DND-41 (cell line): ENCODE measurements around the gene PLEKHA6.

Experiments used
- ATAC-seq: fragments of 200-7000 bp; cut with Tn5 transposase; 3 replicates; pipeline ENCODE4 v1.9.1; 2021; ENCODE audit warnings: low read depth; ENCODE audit not compliant: insufficient read depth
- DNase-seq: peaks from one replicate; pipeline ENCODE4 v3.0.0-alpha.2; 2020
- H2AFZ ChIP-seq: 2 replicates; pipeline ENCODE4 v1.6.0; 2012; ENCODE audit warnings: low read depth, low read length
- H3K27ac ChIP-seq: 2 replicates; pipeline ENCODE4 v1.5.1; 2012; ENCODE audit warnings: low read length, inconsistent platforms
- H3K27me3 ChIP-seq: fragments of 200-600 bp; sonication (generic); 2 replicates; pipeline ENCODE4 v1.6.0; 2012; ENCODE audit warnings: low read length, mild to moderate bottlenecking, inconsistent platforms; ENCODE audit not compliant: insufficient read depth, poor library complexity
- H3K36me3 ChIP-seq: 2 replicates; pipeline ENCODE4 v1.5.1; 2012; ENCODE audit warnings: low read length, inconsistent platforms; ENCODE audit not compliant: insufficient read depth
- H3K4me1 ChIP-seq: 2 replicates; pipeline ENCODE4 v1.5.1; 2012; ENCODE audit warnings: mild to moderate bottlenecking, low read length; ENCODE audit not compliant: insufficient read depth
- H3K4me2 ChIP-seq: 2 replicates; pipeline ENCODE4 v1.6.0; 2012; ENCODE audit warnings: mild to moderate bottlenecking, moderate library complexity, low read length, inconsistent platforms; ENCODE audit not compliant: insufficient read depth
- H3K4me3 ChIP-seq, 2 experiments: fragments of 200-600 bp in 1 of 2; shearing (Covaris generic) in 1 of 2; 2 replicates each; pipeline ENCODE4 v1.5.1; 2012 to 2016; ENCODE audit warnings: inconsistent platforms in 2 of 2, low read length in 2 of 2, mild to moderate bottlenecking in 2 of 2, low read depth in 1 of 2, moderate library complexity in 1 of 2
- H3K79me2 ChIP-seq: 2 replicates; pipeline ENCODE4 v1.6.0; 2012; ENCODE audit warnings: low read length, inconsistent platforms; ENCODE audit not compliant: insufficient read depth
- H3K9ac ChIP-seq: 2 replicates; pipeline ENCODE4 v1.6.0; 2012; ENCODE audit warnings: low read depth, mild to moderate bottlenecking, inconsistent platforms, low read length, moderate library complexity
- H3K9me3 ChIP-seq: 2 replicates; pipeline ENCODE4 v1.5.1; 2012; ENCODE audit warnings: low read length, moderate library complexity, mild to moderate bottlenecking, inconsistent platforms; ENCODE audit not compliant: insufficient read depth, severe bottlenecking
- H4K20me1 ChIP-seq: 2 replicates; pipeline ENCODE4 v1.6.0; 2012; ENCODE audit warnings: low read length; ENCODE audit not compliant: insufficient read depth
- EZH2 ChIP-seq: IDR thresholded peaks from 3 replicates; pipeline ENCODE4 v1.6.1; 2012; ENCODE audit warnings: borderline replicate concordance, low read depth, mild to moderate bottlenecking, moderate library complexity, low read length, inconsistent platforms; ENCODE audit not compliant: severe bottlenecking
- TF ChIP-seq, protein P1 (sequence below): IDR thresholded peaks from 2 replicates; pipeline ENCODE4 v1.5.1; 2012; ENCODE audit warnings: borderline replicate concordance, low read length, moderate library complexity, mild to moderate bottlenecking; ENCODE audit not compliant: poor library complexity, severe bottlenecking; ENCODE audit errors: extremely low read depth

Gene PLEKHA6

DNA sequence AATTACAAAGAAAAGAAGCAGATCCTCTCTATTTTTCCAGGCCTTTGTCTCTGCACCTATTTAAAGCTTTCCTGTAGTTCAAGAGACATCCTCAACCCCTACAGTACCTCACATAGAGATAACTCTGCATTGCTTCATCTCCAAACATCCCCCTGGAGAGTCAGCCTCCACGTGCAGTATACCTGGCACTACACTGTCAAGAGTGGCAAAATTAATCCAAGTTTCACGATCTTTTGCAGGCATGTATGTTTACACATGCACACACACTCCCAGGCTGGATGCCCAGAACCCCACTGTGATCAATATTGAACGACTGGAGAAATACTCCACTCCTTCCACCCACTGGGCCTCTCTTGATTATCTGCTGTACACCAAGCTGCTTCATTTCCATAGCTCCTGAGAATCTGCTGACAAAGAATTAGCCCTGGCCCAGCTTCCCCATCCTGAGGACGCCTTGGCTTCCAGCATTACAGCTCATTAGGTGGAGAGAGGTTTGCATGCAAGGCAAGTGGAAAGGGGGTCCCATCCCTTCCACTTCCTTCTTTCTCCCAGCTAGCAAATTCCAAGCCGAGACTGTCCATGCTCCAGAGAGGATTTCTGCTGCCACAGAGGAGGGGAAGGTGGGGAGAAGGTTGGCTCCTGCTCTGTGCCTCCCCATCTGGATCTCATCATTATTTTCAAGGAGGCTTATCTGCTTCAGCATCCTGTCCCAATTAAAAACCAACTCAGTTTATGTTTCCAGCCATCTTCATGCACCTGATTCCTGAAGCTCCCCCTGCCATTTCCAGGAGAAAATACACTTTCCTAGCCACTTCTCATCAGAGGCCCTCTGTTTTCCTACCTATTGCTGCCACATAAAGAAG, 79.4 kb downstream of the PLEKHA6 start:
- no peak overlapping the region for H3K4me3 ChIP-seq
- H3K27ac ChIP-seq = no peak overlapping the region
- H3K79me2 ChIP-seq = no peaks in the 10 kb centered on the region
- no peak for ATAC-seq
- no peak overlapping the region for H2AFZ ChIP-seq
- H3K4me2 ChIP-seq = no peak overlapping the region
- peaks cover 35% of the 10 kb centered on the region for H3K27me3 ChIP-seq
- H4K20me1 ChIP-seq = no peaks in the 10 kb centered on the region
- no peaks in the 10 kb centered on the region for H3K36me3 ChIP-seq
- H3K9me3 ChIP-seq = no peaks in the 10 kb centered on the region
- DNase-seq = no peak
- H3K4me1 ChIP-seq = no peaks in the 10 kb centered on the region
- no peak for TF ChIP-seq EZH2
- TF ChIP-seq, protein P1, sequence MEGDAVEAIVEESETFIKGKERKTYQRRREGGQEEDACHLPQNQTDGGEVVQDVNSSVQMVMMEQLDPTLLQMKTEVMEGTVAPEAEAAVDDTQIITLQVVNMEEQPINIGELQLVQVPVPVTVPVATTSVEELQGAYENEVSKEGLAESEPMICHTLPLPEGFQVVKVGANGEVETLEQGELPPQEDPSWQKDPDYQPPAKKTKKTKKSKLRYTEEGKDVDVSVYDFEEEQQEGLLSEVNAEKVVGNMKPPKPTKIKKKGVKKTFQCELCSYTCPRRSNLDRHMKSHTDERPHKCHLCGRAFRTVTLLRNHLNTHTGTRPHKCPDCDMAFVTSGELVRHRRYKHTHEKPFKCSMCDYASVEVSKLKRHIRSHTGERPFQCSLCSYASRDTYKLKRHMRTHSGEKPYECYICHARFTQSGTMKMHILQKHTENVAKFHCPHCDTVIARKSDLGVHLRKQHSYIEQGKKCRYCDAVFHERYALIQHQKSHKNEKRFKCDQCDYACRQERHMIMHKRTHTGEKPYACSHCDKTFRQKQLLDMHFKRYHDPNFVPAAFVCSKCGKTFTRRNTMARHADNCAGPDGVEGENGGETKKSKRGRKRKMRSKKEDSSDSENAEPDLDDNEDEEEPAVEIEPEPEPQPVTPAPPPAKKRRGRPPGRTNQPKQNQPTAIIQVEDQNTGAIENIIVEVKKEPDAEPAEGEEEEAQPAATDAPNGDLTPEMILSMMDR = no peak
- no peak overlapping the region for H3K9ac ChIP-seq

DNA sequence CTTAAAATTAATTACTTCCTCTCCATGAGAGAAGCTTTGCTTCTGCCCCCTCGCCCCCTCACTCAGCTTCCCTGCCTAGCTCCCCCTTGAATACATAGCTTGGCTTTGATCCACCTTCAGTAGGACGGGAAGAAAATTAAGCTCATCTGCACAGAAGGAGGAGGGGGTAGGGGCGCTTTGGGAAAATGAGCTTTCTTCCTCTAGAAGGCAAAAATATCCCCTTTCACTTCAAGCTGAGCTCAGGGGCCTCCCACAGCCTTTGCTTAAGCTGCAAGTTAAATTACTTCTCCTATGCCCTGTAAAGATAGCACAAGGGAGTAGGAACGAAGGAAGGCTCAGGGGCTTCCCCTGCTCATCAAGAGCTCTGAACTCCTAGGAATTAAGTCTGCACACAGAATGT, 80.8 kb downstream of the PLEKHA6 start:
- H4K20me1 ChIP-seq = no peaks in the 10 kb centered on the region
- TF ChIP-seq EZH2 = no peak
- TF ChIP-seq, protein P1 = no peak
- ATAC-seq = no peak
- no peak overlapping the region for H3K9ac ChIP-seq
- H3K27ac ChIP-seq = no peak overlapping the region
- no peaks in the 10 kb centered on the region for H3K36me3 ChIP-seq
- H3K27me3 ChIP-seq = peaks cover 35% of the 10 kb centered on the region
- no peaks in the 10 kb centered on the region for H3K9me3 ChIP-seq
- H3K4me2 ChIP-seq = no peak overlapping the region
- no peak overlapping the region for H3K4me3 ChIP-seq
- no peaks in the 10 kb centered on the region for H3K4me1 ChIP-seq
- H2AFZ ChIP-seq = no peak overlapping the region
- DNase-seq = no peak
- H3K79me2 ChIP-seq = no peaks in the 10 kb centered on the region

DNA sequence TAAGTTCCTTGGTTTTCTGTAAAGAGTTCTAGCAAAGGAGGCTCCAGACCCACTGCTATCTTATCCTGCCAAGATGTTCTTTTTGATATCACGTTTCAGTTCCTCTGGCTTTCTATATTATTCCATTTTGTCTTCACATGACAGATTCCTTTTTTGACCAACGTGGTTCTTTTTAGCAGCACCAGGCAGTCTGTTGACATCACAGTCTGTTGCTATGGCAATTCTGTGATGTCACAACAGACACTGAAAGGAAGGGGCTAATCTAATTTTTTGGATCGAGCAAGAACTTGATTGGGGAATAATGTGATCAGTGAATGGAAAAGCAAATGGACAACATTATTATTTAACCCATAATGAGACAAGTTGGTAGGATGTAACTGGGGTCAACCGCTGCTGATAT, 81.5 kb downstream of the PLEKHA6 start:
- Histone ChIP-seq H3K27me3 (peaks cover 30% of the 10 kb centered on the region), H3K27ac (no peak overlapping the region), H3K36me3 (no peaks in the 10 kb centered on the region), H3K9me3 (no peaks in the 10 kb centered on the region), H3K4me2 (no peak overlapping the region), H3K4me3 (no peak overlapping the region), H4K20me1 (no peaks in the 10 kb centered on the region), H3K9ac (no peak overlapping the region), H2AFZ (no peak overlapping the region), H3K4me1 (no peaks in the 10 kb centered on the region), H3K79me2 (no peaks in the 10 kb centered on the region)
- ATAC-seq = no peak
- DNase-seq = no peak
- no peak for TF ChIP-seq EZH2
- TF ChIP-seq, protein P1 = no peak
